Activated naive CD8-positive, alpha-beta T cell treated with anti-CD3 and anti-CD28 coated beads, Interleukin-2, amount 10 ng/mL, durations not matched to agents 7 days and 5 days (primary cell): Measurements from ENCODE around the gene ADK. TPM values are rescaled to one million over a fixed set of nuclear protein-coding genes. Genes with fewer than 3 reads are reported as not detected.

Experiments used
- ATAC-seq: fragments of 150-1000 bp; cut with Tn5 transposase; one replicate; pipeline ENCODE4 v1.10.0; 2021; ENCODE audit warnings: low read depth, moderate library complexity
- POLR2A ChIA-PET: fragments of 350-600 bp; sonication (Branson Sonifier 250); formaldehyde crosslinking; loops from one replicate; lab custom pipeline; 2021; ENCODE audit warnings: antibody characterized with exemption; lab: Charles Lee
- DNase-seq: peaks from one replicate; pipeline ENCODE4 v3.0.0; 2021
- H3K27ac Mint-ChIP-seq: one replicate; pipeline ENCODE4 v1.8.0; 2022; ENCODE audit warnings: mild to moderate bottlenecking, mixed read lengths
- H3K27me3 Mint-ChIP-seq: one replicate; pipeline ENCODE4 v1.8.0; 2022; ENCODE audit warnings: mild to moderate bottlenecking, moderate library complexity, mixed read lengths
- H3K36me3 Mint-ChIP-seq: one replicate; pipeline ENCODE4 v1.8.0; 2021; ENCODE audit warnings: mild to moderate bottlenecking, mixed read lengths
- H3K4me1 Mint-ChIP-seq: one replicate; pipeline ENCODE4 v1.8.0; 2021; ENCODE audit warnings: mixed read lengths
- H3K4me3 Mint-ChIP-seq: one replicate; pipeline ENCODE4 v1.8.0; 2022; ENCODE audit warnings: mild to moderate bottlenecking, moderate library complexity, mixed read lengths
- H3K9me3 Mint-ChIP-seq: one replicate; pipeline ENCODE4 v1.8.0; 2021; ENCODE audit warnings: mixed read lengths
- total RNA-seq, 2 experiments: library from RNA; stranded (reverse); gene quantifications; one replicate each; pipeline ENCODE4 v1.2.3, GENCODE V29; 2021

ADK gene
- total RNA-seq, 2 experiments from 2014 or later = 31.6 to 37.9 TPM

- peaks cover 5% of the 10 kb centered on the region for H3K9me3 Mint-ChIP-seq
- H3K4me3 Mint-ChIP-seq = no peak overlapping the region
- H3K27ac Mint-ChIP-seq = no peak overlapping the region
- DNase-seq (no peak), ATAC-seq (no peak)
- peaks cover 15% of the 10 kb centered on the region for H3K36me3 Mint-ChIP-seq
- H3K27me3 Mint-ChIP-seq = no peaks in the 10 kb centered on the region
- POLR2A ChIA-PET = no interaction called here
- H3K4me1 Mint-ChIP-seq = peaks cover 5% of the 10 kb centered on the region
Measured at GRCh38 chr10:74419958-74420375, 268.9 kb downstream of the ADK start.

DNA sequence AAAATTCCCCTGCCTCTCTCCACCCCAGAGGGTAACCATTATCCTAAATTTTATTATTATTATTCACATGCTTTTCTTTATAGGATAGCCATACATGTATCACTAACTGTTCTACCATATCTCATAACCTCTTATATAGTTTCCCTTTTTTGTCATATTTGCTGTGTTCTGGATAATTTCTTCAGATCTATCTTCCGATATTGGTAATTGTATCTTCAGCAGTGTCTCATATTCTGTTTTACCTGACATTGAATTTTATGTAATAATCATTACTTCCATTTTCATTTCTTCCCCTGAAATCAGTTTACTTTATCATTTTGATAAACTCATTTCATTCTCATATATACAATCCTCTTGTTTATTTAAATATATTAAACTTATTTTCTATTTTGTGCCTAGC is 273.5 kb downstream of the ADK start:
- POLR2A ChIA-PET = interaction anchor here (0.7 kb wide), 1 partner anchor 723 kb away, joined by 4 read pairs; no protein-coding TSS in a partner anchor
- H3K4me1 Mint-ChIP-seq = peaks cover 3% of the 10 kb centered on the region
- no peak overlapping the region for H3K27ac Mint-ChIP-seq
- H3K27me3 Mint-ChIP-seq = no peaks in the 10 kb centered on the region
- DNase-seq = no peak
- H3K4me3 Mint-ChIP-seq = no peak overlapping the region
- peaks cover 5% of the 10 kb centered on the region for H3K9me3 Mint-ChIP-seq
- H3K36me3 Mint-ChIP-seq = peaks cover 27% of the 10 kb centered on the region
- no peak for ATAC-seq

GRCh38 chr10:74425456-74426001 is 274.5 kb downstream of the ADK start:
- Mint-ChIP-seq H3K27ac (no peak overlapping the region), H3K4me3 (no peak overlapping the region), H3K27me3 (no peaks in the 10 kb centered on the region), H3K4me1 (no peaks in the 10 kb centered on the region), H3K36me3 (peaks cover 28% of the 10 kb centered on the region), H3K9me3 (peaks cover 5% of the 10 kb centered on the region)
- no peak for DNase-seq
- POLR2A ChIA-PET = interaction anchor here (0.7 kb wide), 1 partner anchor 722 kb away, joined by 4 read pairs; no protein-coding TSS in a partner anchor
- ATAC-seq = no peak

- peaks cover 5% of the 10 kb centered on the region for H3K9me3 Mint-ChIP-seq
- no peak overlapping the region for H3K27ac Mint-ChIP-seq
- ATAC-seq (no peak), DNase-seq (no peak)
- no peak overlapping the region for H3K4me3 Mint-ChIP-seq
- H3K27me3 Mint-ChIP-seq = no peaks in the 10 kb centered on the region
- POLR2A ChIA-PET = no interaction called here
- H3K36me3 Mint-ChIP-seq = peaks cover 24% of the 10 kb centered on the region
- no peaks in the 10 kb centered on the region for H3K4me1 Mint-ChIP-seq
Measured at GRCh38 chr10:74431816-74432215, 280.8 kb downstream of the ADK start.

DNA sequence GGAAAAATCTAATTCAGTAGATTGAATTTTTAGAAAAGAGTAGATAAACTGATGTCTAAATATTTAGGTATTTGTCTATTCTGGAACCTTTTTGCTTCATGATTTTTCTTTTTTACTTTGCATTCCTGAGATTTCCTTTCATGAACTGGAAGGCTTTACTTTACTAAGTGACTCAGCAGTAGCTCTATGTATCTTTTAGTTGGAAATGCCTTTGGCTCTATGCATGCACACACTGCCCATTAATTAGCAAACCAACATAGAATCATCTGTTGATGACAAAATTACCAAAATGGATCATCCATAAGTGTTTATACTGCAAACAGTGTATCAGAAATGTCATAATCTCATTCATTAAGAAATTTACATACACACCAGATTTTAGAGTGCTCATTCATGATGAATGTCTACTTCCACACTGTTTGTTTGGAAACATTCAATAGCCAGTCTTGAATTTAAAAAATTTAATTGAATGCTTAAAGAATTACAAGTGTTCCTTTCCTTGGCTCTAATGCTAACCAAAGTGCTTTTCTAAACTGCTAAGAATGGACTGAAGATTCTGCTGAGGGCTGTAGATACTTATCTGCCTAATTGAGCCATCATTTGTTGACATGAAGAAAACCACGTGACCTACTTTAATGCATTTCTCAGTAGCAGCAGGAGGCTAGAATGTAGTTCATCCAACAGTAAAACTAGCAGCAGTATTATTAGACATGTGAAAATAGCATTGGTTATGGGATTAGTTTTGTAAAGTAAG is 282.0 kb downstream of the ADK start:
- Mint-ChIP-seq H3K27ac (no peak overlapping the region), H3K4me1 (peaks cover 2% of the 10 kb centered on the region), H3K36me3 (peaks cover 25% of the 10 kb centered on the region), H3K9me3 (peaks cover 5% of the 10 kb centered on the region), H3K27me3 (no peaks in the 10 kb centered on the region), H3K4me3 (no peak overlapping the region)
- no peak for DNase-seq
- ATAC-seq = no peak
- POLR2A ChIA-PET = no interaction called here

GRCh38 chr10:74433595-74433956 is 282.6 kb downstream of the ADK start:
- Mint-ChIP-seq H3K4me1 (peaks cover 2% of the 10 kb centered on the region), H3K9me3 (peaks cover 5% of the 10 kb centered on the region), H3K4me3 (no peak overlapping the region), H3K27me3 (no peaks in the 10 kb centered on the region), H3K36me3 (peaks cover 22% of the 10 kb centered on the region), H3K27ac (no peak overlapping the region)
- DNase-seq (no peak), ATAC-seq (no peak)
- POLR2A ChIA-PET = no interaction called here

- no peak for ATAC-seq
- Mint-ChIP-seq H3K4me3 (no peak overlapping the region), H3K4me1 (peaks cover 3% of the 10 kb centered on the region), H3K27ac (no peak overlapping the region), H3K9me3 (peaks cover 5% of the 10 kb centered on the region), H3K27me3 (no peaks in the 10 kb centered on the region), H3K36me3 (peaks cover 21% of the 10 kb centered on the region)
- DNase-seq = no peak
- POLR2A ChIA-PET = no interaction called here
Measured at GRCh38 chr10:74433993-74434392, 283.0 kb downstream of the ADK start.

DNA sequence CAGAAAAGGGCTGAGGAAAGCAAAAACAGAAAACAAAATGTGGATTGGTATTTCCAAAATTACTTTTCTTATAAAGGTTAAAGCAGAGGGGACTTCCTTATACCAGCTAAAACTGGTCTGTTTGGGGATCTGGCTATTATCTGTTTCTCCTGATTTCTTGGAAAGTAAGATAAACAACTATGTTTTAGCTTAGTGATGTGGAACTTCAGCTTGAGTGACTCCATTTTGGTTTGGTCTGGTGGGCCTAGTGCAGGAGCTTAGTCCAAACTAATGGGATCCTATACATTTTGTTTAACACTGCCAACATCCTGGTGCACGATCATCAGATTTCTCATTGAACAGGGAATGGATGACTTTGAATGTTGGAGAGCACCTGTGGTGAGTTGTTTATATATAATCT is 283.5 kb downstream of the ADK start:
- Mint-ChIP-seq H3K4me3 (no peak overlapping the region), H3K4me1 (peaks cover 6% of the 10 kb centered on the region), H3K36me3 (peaks cover 21% of the 10 kb centered on the region), H3K27me3 (no peaks in the 10 kb centered on the region), H3K9me3 (peaks cover 5% of the 10 kb centered on the region), H3K27ac (no peak overlapping the region)
- no peak for ATAC-seq
- DNase-seq = no peak
- POLR2A ChIA-PET = no interaction called here

GRCh38 chr10:74436523-74437170 is 285.6 kb downstream of the ADK start:
- no peak overlapping the region for H3K4me3 Mint-ChIP-seq
- peaks cover 3% of the 10 kb centered on the region for H3K9me3 Mint-ChIP-seq
- no peak for DNase-seq
- H3K36me3 Mint-ChIP-seq = peaks cover 19% of the 10 kb centered on the region
- H3K4me1 Mint-ChIP-seq = peaks cover 6% of the 10 kb centered on the region
- ATAC-seq = no peak
- no peak overlapping the region for H3K27ac Mint-ChIP-seq
- H3K27me3 Mint-ChIP-seq = no peaks in the 10 kb centered on the region
- POLR2A ChIA-PET = no interaction called here

DNA sequence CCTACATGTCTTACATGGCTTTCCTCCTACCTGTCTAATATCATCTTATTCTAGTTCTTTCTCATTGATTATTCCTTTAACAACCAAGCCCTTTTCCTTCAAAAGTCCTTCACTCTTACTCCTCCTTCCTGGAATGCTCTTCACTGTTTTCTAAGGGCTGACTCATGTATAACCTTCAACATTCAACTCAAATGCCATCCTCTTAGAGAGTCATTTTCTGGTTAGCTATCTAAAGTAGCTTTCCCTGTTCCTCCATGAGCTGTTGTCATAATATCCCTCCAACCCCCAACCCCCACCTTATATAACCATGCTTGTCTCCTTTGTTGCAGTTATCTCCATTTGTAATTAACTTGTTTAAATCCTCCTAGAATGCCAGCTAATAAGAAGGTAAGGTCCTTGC is 286.8 kb downstream of the ADK start:
- no peak for DNase-seq
- POLR2A ChIA-PET = interaction anchor here (0.6 kb wide), 1 partner anchor 25 kb away, joined by 3 read pairs; no protein-coding TSS in a partner anchor
- Mint-ChIP-seq H3K27ac (no peak overlapping the region), H3K4me1 (peaks cover 6% of the 10 kb centered on the region), H3K9me3 (peaks cover 3% of the 10 kb centered on the region), H3K4me3 (no peak overlapping the region), H3K27me3 (no peaks in the 10 kb centered on the region), H3K36me3 (peaks cover 22% of the 10 kb centered on the region)
- ATAC-seq = no peak

DNA sequence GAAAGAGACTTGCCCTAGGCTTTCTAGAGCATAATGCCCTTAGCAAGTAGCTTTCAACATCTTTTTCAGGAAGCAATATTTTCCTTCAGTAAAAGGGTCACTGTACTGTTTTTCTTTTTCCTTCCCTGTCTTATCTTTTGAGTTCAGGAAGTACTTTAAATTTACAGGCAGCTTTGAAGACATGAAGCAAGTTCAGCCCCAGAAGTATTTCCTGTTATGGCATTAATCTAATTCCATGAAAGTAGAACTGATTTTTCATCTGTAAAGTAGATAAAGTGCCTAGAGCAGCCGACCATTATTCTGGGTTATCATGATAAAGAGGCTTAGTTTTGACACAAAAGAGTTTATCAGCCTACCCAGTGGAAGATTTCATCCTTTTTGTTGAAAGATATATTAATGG is 288.2 kb downstream of the ADK start:
- peaks cover 6% of the 10 kb centered on the region for H3K4me1 Mint-ChIP-seq

GRCh38 chr10:74445493-74445892 is 294.5 kb downstream of the ADK start:
- no peaks in the 10 kb centered on the region for H3K9me3 Mint-ChIP-seq
- H3K27me3 Mint-ChIP-seq = no peaks in the 10 kb centered on the region
- POLR2A ChIA-PET = no interaction called here
- no peak overlapping the region for H3K4me3 Mint-ChIP-seq
- no peak for DNase-seq
- H3K27ac Mint-ChIP-seq = no peak overlapping the region
- H3K4me1 Mint-ChIP-seq = peaks cover 3% of the 10 kb centered on the region
- peaks cover 15% of the 10 kb centered on the region for H3K36me3 Mint-ChIP-seq
- no peak for ATAC-seq

More for the DNA sequence above, 288.2 kb downstream of the ADK start:
- no peak for DNase-seq
- no peaks in the 10 kb centered on the region for H3K27me3 Mint-ChIP-seq
- peaks cover 21% of the 10 kb centered on the region for H3K36me3 Mint-ChIP-seq
- POLR2A ChIA-PET = no interaction called here
- no peak overlapping the region for H3K27ac Mint-ChIP-seq
- peaks cover 2% of the 10 kb centered on the region for H3K9me3 Mint-ChIP-seq
- H3K4me3 Mint-ChIP-seq = no peak overlapping the region
- no peak for ATAC-seq

- peaks cover 1% of the 10 kb centered on the region for H3K9me3 Mint-ChIP-seq
- H3K27ac Mint-ChIP-seq = no peak overlapping the region
- DNase-seq (no peak), ATAC-seq (no peak)
- H3K36me3 Mint-ChIP-seq = peaks cover 19% of the 10 kb centered on the region
- peaks cover 5% of the 10 kb centered on the region for H3K4me1 Mint-ChIP-seq
- no peaks in the 10 kb centered on the region for H3K27me3 Mint-ChIP-seq
- H3K4me3 Mint-ChIP-seq = no peak overlapping the region
- POLR2A ChIA-PET = no interaction called here
Measured at GRCh38 chr10:74450602-74451001, 299.6 kb downstream of the ADK start.
